ENCODE data around the gene PMFBP1.

Gene PMFBP1

GRCh38 chr16:72179204-72179970 is 7.4 kb upstream of the PMFBP1 start:
- no peak for DNase-seq

- DNase-seq = no peak
Observed at GRCh38 chr16:72174726-72175125, 2.8 kb upstream of the PMFBP1 start.

GRCh38 chr16:72173997-72174396 is 2.0 kb upstream of the PMFBP1 start:
- no peak for DNase-seq

- DNase-seq = no peak
Observed at GRCh38 chr16:72171236-72171635, 719 bp downstream of the PMFBP1 start.

- no peak for DNase-seq
Observed at GRCh38 chr16:72169708-72170107, 2.2 kb downstream of the PMFBP1 start.

GRCh38 chr16:72168365-72168764 is 3.6 kb downstream of the PMFBP1 start:
- no peak for DNase-seq

GRCh38 chr16:72166954-72167561 is 4.9 kb downstream of the PMFBP1 start:
- DNase-seq = no peak

- DNase-seq = no peak
Observed at GRCh38 chr16:72166151-72166550, 5.8 kb downstream of the PMFBP1 start.

GRCh38 chr16:72164691-72165090 is 7.3 kb downstream of the PMFBP1 start:
- DNase-seq = no peak

- no peak for DNase-seq
Observed at GRCh38 chr16:72162105-72162692, 9.8 kb downstream of the PMFBP1 start.

- DNase-seq = no peak
Observed at GRCh38 chr16:72159801-72160200, 12.2 kb downstream of the PMFBP1 start.

GRCh38 chr16:72159386-72159785 is 12.6 kb downstream of the PMFBP1 start:
- DNase-seq = no peak

GRCh38 chr16:72149676-72150464 is 22.1 kb downstream of the PMFBP1 start:
- no peak for DNase-seq

GRCh38 chr16:72142476-72142875 is 29.5 kb downstream of the PMFBP1 start:
- no peak for DNase-seq

- DNase-seq = no peak
Observed at GRCh38 chr16:72139908-72140307, 32.0 kb downstream of the PMFBP1 start.

GRCh38 chr16:72138064-72138572 is 33.8 kb downstream of the PMFBP1 start:
- no peak for DNase-seq

- no peak for DNase-seq
Observed at GRCh38 chr16:72137380-72138063, 34.4 kb downstream of the PMFBP1 start.

GRCh38 chr16:72134507-72134906 is 37.4 kb downstream of the PMFBP1 start:
- DNase-seq = no peak

GRCh38 chr16:72132726-72133125 is 39.2 kb downstream of the PMFBP1 start:
- DNase-seq = no peak

- no peak for DNase-seq
Observed at GRCh38 chr16:72131036-72131435, 40.9 kb downstream of the PMFBP1 start.

- no peak for DNase-seq
Observed at GRCh38 chr16:72129976-72130656, 41.8 kb downstream of the PMFBP1 start.

- DNase-seq = no peak
Observed at GRCh38 chr16:72128701-72129100, 43.3 kb downstream of the PMFBP1 start.

Measured in activated CD4-positive, alpha-beta T cell treated with anti-CD3 and anti-CD28 coated beads, Interleukin-2, amount 50 U/mL, for 4 hours (primary cell).